HG02623 (cell line): ENCODE measurements around the gene GNMT.
"Not testable (repeated sequence)": the region's sequence is repeated elsewhere in the genome, so short reads cannot be mapped to it uniquely, and the experiment has no call there.

Experiments
- ATAC-seq: cut with Tn5 transposase; IDR thresholded peaks from one replicate; pipeline ENCODE4 v1.9.1; 2021; ENCODE audit warnings: moderate library complexity; ENCODE audit not compliant: unreplicated experiment

The GNMT gene

DNA sequence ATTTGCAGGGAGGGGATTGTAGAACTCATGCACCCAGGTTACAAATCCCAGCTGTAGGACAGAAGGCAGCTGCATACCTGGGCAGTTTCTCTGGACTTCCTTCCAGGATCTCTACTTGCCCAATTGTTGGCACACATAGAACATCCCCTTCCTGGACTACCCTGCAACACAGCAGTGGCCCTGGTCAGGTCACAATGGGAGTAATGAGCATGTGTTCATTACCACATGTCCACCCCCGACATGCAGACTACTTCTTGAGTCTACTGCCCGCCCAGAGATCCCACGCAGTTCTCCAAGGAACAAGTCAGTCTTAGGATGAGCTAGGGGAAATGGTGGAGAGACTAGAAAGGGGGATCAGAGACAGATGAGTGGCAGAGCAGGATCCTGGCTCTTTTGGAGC, 13.4 kb downstream of the GNMT start:
- no peak for ATAC-seq

DNA sequence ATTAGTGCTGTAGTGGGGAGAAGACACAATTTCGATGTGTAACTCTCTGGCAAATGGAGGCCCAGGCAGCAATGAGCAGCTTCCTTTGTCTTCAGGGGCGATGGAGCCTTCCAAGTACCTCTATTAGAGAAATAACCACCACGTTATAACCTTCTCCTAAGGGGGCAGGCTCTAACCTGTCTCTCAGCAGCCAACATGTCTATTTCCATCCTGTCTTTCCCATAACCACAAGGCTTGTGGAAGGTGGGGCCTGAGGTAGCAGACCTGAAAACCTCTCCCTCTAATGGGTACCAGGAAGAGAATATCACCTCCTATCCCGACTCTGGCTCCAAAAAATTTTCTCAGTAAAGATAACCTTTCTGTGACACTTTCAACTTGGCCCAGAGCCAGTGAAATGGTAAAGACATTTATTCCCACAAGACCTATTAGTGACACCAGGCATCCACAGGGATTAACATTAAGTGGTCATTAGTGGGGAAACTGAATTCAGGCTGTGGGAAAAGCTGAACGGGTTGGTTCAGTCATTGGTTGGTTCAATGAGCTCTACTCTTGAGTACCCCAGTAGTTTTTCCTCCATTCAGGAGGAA, 14.5 kb downstream of the GNMT start:
- no peak for ATAC-seq

DNA sequence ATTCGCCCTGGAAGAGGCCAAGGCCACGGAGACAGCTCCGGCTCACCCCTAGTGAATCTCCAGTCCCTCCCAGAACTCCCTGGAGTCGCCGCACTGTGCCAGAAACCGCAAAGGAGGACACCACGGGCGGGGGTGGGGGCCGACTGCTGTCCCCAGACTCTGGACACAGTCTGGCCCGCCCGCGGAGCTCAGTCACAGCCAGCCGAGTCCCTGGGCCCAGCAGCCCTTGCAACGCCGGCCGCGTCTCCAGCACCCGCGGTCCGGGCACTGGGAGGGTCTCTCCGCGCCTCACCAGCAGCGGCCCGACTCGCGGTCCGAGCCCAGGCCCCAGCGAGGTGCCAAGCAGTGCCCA, 17.9 kb downstream of the GNMT start:
- ATAC-seq = no peak

DNA sequence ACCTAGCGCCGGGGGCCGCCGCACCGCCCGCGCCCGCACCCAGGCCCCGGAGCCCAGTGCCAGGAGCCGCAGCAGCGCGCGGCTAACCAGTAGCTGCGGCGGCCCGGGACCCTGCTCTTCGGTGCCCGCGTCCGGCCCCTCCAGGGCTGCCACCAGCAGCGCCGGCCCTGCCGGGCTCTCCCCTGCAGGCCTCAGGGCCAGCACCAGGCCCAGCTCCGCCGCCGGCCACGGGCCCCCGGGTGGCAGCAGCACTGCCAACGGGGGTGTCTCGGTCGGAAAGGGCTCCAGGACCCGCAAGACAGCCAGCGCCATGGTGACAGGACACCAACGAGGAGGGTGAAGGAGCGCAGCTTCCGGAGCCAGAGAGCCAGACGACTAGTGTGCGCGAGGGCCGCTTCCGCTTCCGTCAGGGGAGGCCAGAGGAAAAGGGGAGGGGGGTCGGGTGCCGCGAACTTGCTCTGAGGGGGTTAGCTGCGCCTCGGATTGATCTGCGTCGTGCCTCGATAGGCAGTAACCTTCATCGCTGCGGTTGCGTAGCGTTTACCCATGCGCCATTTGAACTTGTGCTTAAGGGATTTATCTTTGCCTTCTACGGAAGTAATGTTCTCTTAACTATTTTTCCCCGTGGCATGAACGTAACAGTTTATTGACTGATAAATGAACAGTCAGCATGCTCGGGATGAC, 18.4 kb downstream of the GNMT start, which contains the start of gene PEX6:
TSS of gene PEX6 (minus strand) at position 343 of the 684 bp plus-strand sequence. CDS start at position 312, 31 bp downstream.
- ATAC-seq = peak; percentile 85

DNA sequence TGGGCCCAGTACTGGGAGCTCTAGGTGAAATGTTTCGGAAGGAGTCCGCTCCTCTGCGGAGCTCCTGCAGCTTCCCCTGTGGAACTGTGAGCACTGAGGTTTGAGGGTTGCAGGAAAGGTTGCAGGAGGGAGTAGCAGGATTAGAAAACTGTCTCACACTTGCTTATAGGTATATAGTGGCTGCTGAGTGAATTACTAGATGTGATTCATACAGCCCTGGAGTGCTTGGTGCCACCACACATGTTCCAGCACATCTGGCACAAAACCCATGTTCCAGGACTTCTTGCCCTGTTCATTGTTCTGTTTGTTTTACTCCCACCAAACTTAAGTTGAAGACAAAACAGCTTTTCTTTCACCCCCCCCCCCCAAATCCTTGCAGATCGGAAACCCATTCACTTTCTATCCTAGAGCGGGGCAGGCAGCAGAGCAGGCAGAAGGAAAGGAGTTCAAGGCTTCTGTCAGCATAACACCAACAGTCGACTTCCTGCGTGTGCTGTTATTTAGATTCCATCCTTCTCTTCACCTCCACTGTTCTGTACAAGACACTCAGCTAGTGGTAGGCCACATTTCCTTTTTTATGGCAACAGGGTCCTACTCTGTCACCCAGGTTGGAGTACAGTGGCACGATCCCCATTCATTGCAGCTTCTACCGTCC, 19.1 kb downstream of the GNMT start:
- no peak for ATAC-seq

DNA sequence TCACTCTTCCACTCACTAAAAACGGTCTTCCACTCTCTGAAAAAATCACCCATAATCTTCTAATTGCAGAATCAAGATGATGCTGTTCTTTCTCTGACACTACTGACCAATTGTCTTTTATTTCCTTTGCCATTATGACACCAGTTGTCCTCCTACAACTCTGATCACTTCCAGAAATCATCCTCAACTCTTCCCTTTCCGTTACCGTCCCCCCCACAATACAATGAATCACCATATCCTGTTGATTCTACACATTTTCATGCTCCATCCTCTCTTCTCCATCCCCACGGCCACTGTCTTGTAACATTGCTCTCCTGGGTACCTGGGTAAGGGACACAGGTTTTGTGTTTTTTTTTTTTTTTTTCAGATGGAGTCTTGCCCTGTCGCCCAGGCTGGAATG, 21.3 kb downstream of the GNMT start:
- no peak for ATAC-seq

DNA sequence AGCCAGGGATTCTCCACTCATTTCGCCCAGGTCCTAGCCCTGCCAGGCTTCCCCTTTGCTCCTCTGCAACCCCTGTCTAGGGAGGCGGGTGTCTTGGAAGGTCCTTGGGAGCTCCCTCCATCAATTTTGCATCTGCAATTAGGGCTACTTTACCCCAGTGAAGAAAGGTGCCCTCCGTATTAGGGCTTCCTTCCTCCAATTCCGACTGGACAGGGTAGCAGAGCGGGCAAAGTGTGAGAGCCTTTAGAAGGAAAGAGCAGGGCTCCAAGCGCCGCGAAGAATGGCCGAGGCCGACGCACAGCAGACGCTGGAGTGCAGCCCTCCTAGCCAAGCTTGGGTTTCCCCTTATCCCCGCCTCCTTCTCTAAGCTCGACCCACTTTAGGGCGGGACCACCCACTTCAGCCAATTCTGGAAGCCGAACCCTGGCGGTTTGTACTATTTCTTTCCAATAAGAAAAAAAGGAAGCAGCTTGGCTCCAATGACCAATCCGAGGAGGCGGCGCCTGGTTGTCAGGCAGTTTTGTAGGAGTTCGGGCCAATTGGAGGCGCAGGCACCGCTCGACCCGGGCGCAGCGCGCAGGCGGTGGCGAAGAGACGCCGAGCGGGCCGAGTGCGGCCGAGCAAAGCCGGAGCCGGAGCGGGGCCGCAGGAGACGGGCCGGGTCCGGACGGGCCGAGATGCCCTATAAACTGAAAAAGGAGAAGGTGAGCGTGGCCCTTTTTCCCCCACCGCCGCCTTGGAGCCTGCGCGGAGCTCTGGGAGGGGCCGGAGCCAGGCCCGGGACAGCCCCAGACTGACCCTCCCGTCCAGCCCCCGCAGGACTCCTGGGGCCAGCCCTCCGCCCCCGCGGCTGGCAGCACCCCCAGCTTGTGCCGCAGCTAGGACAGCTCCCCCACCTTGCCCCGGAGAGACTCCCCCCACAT, 23.7 kb downstream of the GNMT start, which contains the start of gene PPP2R5D:
TSS of gene PPP2R5D (plus strand) at position 570 of the 923 bp plus-strand sequence. CDS start at position 678, 108 bp downstream.
- peak; percentile 88 for ATAC-seq

DNA sequence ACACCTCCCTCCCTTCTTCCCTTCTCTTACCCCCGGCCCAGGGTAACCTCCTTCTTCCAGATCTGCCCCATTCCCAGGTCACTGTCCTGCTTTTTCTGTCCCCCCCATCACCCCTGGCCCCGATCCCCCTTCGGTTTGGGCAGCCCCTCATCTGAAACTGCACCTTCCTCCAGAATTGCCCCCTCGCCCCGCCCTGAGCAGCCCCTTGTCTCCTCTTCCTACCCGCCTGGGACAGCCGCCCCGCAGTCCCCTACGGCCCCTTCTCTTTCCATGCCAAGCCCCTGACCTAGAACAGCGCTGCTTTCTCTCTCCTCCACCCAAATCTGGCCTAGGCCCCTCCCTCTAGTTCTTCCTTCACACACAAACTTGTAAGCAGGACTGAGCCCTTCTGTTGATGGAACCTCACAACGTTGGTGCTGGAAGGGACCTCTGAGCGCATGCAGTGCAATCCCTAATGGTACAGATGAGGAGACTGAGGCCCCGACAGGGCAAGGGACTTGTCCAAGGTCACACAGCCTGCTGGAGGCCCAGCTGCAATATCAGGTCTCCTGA, 24.4 kb downstream of the GNMT start:
- no peak for ATAC-seq

DNA sequence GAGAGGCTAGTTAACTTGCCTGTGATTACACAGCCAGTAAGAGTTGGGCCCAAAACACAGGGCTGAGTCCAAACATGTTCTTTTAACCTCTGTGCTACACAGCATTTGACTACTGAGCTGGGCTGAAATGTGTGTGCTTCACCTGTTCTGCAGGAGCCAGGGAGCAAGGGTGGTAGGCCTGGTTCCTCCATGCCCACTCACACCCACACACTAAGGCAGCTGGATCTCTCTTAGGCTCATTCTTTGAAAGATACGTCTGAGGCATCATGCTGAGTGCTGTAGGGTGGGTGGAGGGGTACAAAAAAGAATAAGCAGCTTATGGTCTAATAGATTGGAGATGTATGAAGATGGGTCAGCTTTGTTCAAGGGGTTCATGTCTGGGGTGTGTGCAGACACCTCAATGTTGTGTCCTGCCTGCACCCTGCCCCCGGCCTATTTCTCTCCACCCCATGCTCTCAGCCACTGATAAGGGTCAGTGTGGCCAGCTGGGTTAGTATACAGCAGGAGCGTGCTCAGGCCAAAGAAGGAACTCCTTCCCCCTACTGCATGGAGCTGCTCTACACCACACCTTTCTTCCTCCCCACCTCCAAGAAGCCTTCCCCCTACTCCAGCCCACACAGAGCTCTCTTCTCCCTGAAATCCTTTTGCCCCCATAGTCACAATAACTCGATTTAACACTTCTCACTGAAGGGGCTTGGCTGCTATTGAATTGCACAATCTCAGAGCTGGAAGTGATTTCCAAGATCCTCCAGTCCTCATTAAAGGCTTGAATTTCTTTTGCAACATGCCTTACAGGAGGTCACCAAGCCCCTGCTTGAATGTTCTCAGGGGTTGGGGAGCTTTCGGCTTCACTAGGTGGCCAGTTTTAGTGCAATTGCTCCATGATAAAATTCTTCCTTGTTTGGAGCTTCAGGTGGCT, 27.2 kb downstream of the GNMT start:
- no peak for ATAC-seq

DNA sequence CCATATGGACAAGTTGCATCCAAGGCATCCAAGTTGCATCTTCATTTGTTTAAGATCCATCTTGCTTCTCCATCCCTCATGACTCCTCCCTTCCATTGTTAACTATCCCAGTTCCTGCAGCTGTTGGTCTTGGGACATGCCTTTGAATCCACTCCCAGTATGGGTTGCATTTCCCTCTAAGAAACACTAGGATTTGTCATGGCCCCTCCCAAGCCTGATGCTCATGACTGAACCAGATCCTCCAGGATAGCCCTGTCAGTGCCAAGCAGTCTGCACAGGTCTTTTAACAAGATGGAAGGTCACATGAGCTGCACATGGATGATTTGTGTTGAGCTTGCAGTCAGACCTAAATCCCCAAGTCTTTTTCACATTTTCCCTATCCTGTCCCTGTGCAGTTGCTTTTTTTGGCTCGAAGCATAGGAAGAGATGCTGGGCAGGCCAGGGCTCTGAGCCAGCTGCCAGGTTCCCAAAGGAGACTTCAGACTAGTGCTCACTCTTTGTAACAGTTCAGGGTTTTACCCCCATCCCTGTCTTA, 28.0 kb downstream of the GNMT start:
- ATAC-seq = no peak

DNA sequence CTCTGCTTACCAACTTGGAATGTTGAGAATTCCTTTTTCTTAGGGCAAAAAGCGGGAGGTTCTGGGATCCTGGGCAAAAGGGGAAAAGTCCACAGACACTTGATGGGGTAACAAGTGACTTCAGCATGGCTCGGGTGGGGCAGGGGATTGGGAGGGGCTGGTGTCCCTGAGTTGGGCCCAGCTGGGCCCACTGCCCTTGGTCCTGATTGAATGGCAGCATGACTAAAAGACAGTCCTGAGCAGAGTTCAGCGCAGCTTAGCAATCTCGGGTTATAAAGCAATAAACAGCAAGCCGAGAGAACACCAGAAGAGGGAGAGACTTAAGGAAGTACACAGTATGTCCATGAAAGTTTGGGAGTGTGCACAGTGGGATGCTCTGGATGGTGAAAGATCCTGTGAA, 29.4 kb downstream of the GNMT start:
- ATAC-seq = no peak

DNA sequence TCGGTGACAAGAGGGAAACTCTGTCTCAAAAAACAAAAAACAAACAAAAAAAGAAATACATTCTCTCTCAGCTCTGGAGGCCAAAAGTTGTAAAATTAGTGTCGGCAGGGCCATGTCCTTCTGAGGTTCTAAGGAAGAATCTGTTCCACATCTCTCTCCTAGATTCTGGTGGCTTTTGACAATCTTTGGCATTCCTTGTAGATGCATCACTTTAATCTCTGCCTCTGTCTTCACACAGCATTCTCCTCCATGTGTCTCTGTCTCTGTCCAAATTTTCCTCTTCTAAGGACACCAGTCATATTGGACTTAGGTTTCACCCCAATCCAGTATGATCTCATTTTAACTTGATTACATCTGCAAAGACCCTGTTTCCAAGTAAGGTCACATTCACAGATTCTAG, 32.9 kb downstream of the GNMT start:
- ATAC-seq = no peak

DNA sequence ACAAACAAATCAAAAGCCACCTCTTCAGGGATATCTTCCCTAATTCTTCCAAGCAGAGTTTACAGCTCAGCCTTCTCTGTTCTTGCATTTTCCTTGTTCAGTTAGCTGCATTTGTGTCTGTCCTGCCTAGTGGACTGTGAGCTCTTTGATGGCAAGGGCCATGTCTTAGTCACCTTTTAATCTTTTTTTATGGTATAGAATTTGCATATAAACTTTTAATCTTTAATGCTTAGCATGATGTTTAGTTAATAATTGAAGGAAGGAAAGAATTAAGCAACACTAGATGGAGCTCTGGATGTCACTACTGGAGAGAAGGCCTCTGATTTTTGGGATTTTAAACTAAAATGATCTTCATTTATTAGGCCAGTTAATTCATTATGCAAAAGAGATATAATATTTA, 36.0 kb downstream of the GNMT start:
- no peak for ATAC-seq

DNA sequence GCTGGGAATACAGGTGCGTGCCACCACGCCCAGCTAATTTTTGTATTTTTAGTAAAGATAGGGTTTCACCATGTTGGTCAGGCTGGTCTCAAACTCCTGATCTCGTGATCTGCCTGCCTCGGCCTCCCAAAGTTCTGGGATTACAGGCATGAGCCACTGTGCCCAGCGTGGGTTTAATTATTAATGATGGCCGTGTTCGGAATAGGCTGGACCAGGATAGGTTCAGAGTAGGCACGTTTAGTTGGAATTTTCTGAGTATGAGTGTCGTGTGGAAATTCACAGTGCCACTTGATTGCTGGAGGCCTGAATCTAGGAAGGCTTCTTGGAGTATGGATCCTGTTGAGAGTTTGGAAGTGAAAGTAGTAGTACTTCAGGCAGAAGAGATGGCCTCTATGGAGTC, 37.7 kb downstream of the GNMT start:
- not testable (repeated sequence) for ATAC-seq

DNA sequence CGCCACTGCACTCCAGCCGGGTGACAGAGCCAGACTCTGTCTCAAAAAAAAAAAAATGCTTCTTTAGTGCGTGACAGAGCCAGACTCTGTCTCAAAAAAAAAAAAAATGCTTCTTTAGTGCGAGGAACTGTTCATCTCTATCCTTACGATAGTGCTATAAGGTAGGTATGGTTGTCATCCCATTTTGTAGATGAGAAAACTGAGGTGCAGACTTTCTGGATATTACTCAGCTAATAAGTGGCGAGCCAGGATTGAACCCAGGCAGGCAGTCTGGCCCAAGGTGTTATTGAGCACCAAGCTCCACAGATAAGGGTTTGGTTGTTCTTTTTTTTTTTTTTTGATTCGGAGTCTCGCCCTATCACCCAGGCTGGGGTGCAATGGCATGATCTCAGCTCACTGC, 41.3 kb downstream of the GNMT start:
- ATAC-seq = no peak

DNA sequence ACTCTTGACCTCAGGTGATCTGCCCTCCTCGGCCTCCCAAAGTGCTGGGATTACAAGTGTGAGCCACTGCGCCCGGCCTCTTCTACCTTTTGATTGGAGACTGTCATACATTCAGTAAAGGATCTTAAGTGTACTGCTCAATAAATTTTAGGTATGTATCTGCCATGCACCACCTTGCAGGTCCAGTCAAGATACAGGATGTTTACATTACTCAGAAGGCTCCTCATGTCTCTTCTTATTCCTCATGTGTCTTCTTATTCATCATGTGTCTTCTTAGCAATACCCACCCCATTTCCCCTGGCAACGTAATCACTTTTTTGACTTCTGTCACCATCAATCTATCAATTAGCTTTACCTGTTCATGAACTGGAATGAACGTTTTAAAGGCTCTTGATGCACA, 45.3 kb downstream of the GNMT start:
- no peak for ATAC-seq

DNA sequence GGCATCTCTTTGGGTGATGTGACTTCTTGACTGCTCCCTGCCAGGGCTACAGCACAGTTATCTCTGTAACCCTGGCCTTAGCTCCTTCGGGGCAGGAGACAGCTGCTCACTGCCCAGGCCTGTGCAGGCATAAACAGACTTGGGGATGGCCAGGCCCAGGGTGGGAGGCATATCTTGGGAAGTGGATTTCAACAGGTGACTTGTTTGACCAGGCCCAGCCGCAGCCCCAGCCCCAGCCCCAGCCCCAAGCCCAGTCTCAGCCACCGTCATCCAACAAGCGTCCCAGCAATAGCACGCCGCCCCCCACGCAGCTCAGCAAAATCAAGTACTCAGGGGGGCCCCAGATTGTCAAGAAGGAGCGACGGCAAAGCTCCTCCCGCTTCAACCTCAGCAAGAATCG, 45.7 kb downstream of the GNMT start:
- ATAC-seq = no peak

DNA sequence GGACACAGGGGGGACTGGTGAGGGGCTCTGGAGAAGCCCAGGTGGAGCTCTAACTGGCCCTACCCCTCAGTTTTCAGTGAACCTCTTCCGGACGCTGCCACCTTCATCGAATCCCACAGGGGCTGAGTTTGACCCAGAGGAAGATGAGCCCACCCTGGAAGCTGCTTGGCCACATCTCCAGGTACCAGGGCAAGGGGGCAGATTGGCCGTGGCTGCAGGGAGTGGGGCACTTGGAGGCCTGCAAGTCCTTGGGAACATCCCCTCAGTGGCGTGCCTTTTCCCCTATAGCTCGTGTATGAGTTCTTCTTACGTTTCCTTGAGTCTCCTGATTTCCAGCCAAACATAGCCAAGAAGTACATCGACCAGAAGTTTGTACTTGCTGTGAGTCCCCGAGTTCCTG, 46.6 kb downstream of the GNMT start:
- ATAC-seq = no peak

DNA sequence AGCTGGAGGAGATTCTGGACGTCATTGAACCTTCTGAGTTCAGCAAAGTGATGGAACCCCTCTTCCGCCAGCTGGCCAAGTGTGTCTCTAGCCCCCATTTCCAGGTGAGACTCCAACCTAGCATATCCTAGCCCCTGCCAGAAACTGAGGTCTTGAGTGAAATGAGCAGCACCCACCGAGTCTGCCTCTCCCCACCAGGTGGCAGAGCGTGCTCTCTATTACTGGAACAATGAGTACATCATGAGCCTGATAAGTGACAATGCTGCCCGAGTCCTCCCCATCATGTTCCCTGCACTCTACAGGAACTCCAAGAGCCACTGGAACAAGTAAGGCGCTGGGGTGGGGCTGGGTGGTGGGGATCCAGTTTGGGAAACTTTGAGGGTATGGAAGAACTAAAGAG, 48.6 kb downstream of the GNMT start:
- no peak for ATAC-seq

DNA sequence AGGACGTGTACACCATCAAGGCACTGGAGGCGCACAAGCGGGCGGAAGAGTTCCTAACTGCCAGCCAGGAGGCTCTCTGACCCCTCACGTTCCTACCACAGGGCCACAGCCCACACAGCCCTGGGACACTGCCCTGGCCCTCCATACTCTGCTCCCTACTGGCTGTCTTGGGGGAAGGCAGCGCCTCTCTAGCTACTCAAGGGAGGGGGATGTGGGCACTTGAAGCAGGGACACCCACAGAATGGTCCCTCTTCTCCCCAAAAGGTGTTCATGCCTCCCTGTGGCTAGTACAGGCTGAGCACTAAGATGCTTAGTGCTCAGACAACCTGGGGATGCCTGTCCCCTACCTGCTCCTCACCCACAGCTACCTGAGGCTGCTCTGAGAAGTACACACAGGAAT, 50.7 kb downstream of the GNMT start:
- no peak for ATAC-seq
